Neural crest cell (in vitro differentiated cells): ENCODE results near the gene TPRG1. TPM values are rescaled to one million over a fixed set of nuclear protein-coding genes. Genes with fewer than 3 reads are reported as not detected.

Experiments
- DNase-seq: peaks from one replicate; pipeline ENCODE4 v3.0.0; 2021; ENCODE audit warnings: low read depth, mixed read lengths, low spot score
- H3K27ac Mint-ChIP-seq: one replicate; pipeline ENCODE4 v1.8.0; 2021; ENCODE audit warnings: mild to moderate bottlenecking, mixed read lengths; ENCODE audit not compliant: unreplicated experiment
- H3K27me3 Mint-ChIP-seq: 2 replicates; pipeline ENCODE4 v1.8.0; 2021; ENCODE audit warnings: low read depth, mild to moderate bottlenecking, mixed read lengths
- H3K36me3 Mint-ChIP-seq: 2 replicates; pipeline ENCODE4 v1.8.0; 2021; ENCODE audit warnings: low read depth, mild to moderate bottlenecking, mixed read lengths
- H3K4me1 Mint-ChIP-seq: 2 replicates; pipeline ENCODE4 v1.8.0; 2021; ENCODE audit warnings: mixed read lengths
- H3K4me3 Mint-ChIP-seq: one replicate; pipeline ENCODE4 v1.8.0; 2021; ENCODE audit warnings: mild to moderate bottlenecking, mixed read lengths
- H3K9me3 Mint-ChIP-seq: 2 replicates; pipeline ENCODE4 v1.8.0; 2021; ENCODE audit warnings: mixed read lengths
- total RNA-seq: library from RNA; stranded (reverse); gene quantifications from 2 replicates; pipeline ENCODE4 v1.2.1, GENCODE V29; 2021
- TF ChIP-seq, protein P1 (sequence below): fragments of 200-600 bp; sonication (generic); conservative IDR thresholded peaks from 2 replicates; pipeline ENCODE4 v1.5.0; 2021; ENCODE audit warnings: antibody characterized with exemption, mild to moderate bottlenecking

Gene TPRG1
- total RNA-seq, 1 donor from 2014 or later, result 0.91 TPM

DNA sequence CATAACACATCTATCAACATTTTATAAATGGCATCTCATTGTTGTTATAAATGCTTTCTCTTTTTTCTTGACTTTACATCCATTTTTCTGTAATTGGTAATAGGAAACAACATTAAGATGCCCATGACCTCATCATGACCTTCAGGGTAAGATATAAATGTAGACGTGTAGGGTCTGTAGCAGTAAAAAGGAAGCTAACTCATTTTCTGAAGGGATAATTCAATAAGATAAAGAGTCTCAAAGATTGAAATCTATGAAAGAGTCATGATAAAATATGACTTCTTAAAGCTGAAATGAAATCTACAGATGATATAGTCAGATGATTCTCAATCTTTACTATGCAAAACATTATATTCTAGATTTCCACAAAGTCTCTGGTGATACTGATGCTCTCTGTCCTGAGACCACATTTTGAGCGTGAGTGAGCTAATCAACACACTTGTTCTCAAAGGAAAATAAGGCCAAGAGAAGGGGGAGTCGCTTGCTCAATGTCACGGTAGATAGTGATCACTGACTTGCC, 38.5 kb downstream of the TPRG1 start:
- TF ChIP-seq, protein P1, sequence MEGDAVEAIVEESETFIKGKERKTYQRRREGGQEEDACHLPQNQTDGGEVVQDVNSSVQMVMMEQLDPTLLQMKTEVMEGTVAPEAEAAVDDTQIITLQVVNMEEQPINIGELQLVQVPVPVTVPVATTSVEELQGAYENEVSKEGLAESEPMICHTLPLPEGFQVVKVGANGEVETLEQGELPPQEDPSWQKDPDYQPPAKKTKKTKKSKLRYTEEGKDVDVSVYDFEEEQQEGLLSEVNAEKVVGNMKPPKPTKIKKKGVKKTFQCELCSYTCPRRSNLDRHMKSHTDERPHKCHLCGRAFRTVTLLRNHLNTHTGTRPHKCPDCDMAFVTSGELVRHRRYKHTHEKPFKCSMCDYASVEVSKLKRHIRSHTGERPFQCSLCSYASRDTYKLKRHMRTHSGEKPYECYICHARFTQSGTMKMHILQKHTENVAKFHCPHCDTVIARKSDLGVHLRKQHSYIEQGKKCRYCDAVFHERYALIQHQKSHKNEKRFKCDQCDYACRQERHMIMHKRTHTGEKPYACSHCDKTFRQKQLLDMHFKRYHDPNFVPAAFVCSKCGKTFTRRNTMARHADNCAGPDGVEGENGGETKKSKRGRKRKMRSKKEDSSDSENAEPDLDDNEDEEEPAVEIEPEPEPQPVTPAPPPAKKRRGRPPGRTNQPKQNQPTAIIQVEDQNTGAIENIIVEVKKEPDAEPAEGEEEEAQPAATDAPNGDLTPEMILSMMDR, result no peak
- peaks cover 65% of the 10 kb centered on the region for H3K27me3 Mint-ChIP-seq
- no peaks in the 10 kb centered on the region for H3K9me3 Mint-ChIP-seq
- no peaks in the 10 kb centered on the region for H3K36me3 Mint-ChIP-seq
- H3K27ac Mint-ChIP-seq, result no peak overlapping the region
- no peaks in the 10 kb centered on the region for H3K4me1 Mint-ChIP-seq
- DNase-seq, result no peak
- H3K4me3 Mint-ChIP-seq, result no peak overlapping the region

GRCh38 chr3:189212681-189213080, 40.9 kb downstream of the TPRG1 start:
- Mint-ChIP-seq H3K27ac (no peak overlapping the region), H3K36me3 (no peaks in the 10 kb centered on the region), H3K9me3 (no peaks in the 10 kb centered on the region), H3K4me3 (no peak overlapping the region), H3K4me1 (no peaks in the 10 kb centered on the region), H3K27me3 (peaks cover 79% of the 10 kb centered on the region)
- TF ChIP-seq, protein P1, result no peak
- DNase-seq, result no peak

DNA sequence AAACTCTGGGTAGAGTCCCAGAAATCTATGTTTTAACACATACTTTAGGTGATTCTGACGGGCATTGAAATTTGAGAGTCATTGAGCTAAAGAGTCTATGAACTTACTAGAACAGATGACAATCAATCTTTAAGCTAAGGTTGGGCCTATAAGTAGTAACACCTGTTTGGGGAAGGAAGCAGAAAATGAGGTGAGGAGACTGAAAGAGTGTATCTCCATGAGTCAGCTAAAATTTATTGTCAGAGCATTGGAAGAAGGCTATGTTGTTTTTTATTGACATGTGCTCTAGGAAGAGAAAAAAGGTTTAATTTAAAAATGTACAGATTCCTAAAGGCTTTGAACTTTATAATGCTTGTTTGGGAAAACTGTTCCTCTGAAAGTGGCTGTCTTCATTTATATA, 42.9 kb downstream of the TPRG1 start:
- Mint-ChIP-seq H3K27me3 (peaks cover 79% of the 10 kb centered on the region), H3K4me1 (no peaks in the 10 kb centered on the region), H3K36me3 (no peaks in the 10 kb centered on the region), H3K4me3 (no peak overlapping the region), H3K9me3 (no peaks in the 10 kb centered on the region), H3K27ac (no peak overlapping the region)
- TF ChIP-seq, protein P1, result no peak
- DNase-seq, result no peak

DNA sequence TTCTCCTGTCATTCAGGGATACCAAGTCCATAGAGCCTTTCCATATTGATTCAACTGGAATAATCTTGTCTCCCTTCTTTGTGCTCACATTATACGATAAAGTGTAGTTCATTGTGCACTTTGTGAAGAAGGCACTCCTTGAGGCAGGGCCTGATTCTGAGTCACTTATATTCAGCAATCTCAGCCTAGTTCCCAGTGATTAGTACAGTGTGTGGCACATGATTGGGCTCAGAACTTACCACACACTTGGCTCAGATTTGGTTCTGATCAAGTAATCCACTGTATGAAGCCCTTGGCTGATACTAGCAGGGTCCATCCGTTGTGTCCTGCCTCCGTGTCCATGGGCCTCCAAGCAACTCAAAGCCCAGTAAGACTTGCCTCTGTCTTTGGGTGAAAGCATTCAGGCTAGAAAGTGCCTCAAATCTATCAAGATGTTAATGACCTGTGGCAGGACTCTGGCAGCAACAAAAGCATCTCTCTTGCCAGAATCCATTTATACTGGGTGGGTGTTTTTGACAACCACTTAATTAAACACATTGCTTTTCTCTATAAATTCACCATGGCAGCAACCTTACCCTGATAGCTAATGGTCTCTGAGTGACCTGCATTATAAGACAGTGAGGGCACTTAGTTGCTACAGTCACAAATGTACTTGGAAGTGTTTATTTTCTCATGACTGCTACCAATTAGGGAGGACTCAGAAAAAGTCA, 51.3 kb downstream of the TPRG1 start:
- no peak overlapping the region for H3K27ac Mint-ChIP-seq
- H3K9me3 Mint-ChIP-seq, result no peaks in the 10 kb centered on the region
- peaks cover 75% of the 10 kb centered on the region for H3K27me3 Mint-ChIP-seq
- no peak overlapping the region for H3K4me3 Mint-ChIP-seq
- TF ChIP-seq, protein P1, result no peak
- no peaks in the 10 kb centered on the region for H3K36me3 Mint-ChIP-seq
- no peak for DNase-seq
- H3K4me1 Mint-ChIP-seq, result peaks cover 19% of the 10 kb centered on the region

DNA sequence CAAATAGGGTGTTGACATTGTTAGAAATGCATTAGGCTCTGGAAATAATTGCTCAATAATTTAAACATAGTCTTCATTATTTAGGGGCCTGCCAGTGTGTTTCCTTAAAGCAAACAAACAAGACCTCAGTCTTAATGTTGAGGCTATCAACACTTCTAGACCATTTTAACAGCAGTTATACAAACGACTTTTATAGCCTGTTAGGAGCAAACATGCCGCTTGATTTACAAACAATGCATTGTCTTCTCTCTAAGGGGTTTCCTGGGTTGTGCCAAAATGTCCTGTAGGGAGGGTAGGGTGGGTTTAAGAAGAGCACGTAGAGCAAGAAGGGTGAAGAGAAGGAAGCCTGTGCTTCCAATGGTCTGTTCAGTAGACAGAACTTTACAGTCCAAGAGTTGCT, 53.7 kb downstream of the TPRG1 start:
- H3K4me1 Mint-ChIP-seq, result peaks cover 19% of the 10 kb centered on the region
- no peak overlapping the region for H3K27ac Mint-ChIP-seq
- H3K9me3 Mint-ChIP-seq, result no peaks in the 10 kb centered on the region
- no peaks in the 10 kb centered on the region for H3K36me3 Mint-ChIP-seq
- H3K4me3 Mint-ChIP-seq, result no peak overlapping the region
- TF ChIP-seq, protein P1, result no peak
- no peak for DNase-seq
- peaks cover 70% of the 10 kb centered on the region for H3K27me3 Mint-ChIP-seq
